Esophagus squamous epithelium (tissue), 4 donors: ENCODE results near the gene CRB2.

Experiments used
- CTCF ChIP-seq, 6 experiments: fragments of 450-650 bp in 4 of 6; fragments of 200-600 bp in 2 of 6; sonication (generic) in 2 of 6; IDR thresholded peaks; one replicate each; pipeline ENCODE4 v1.5.1; 2016 to 2019; ENCODE audit warnings: antibody characterized with exemption in 6 of 6, mild to moderate bottlenecking in 4 of 6, moderate library complexity in 4 of 6
- POLR2A ChIP-seq, 4 donors: fragments of 450-650 bp; IDR thresholded peaks; one replicate each; pipeline ENCODE4 v1.6.1; 2017; ENCODE audit warnings: antibody characterized with exemption in 4 of 4, mild to moderate bottlenecking in 4 of 4, moderate library complexity in 3 of 4

GRCh38 chr9:123392802-123393201, 36.8 kb downstream of the CRB2 start:
- TF ChIP-seq CTCF (IDR thresholded peaks at IDR 0.05) (no peak), POLR2A (IDR thresholded peaks at IDR 0.05) (no peak)
